A673 (cell line): ENCODE data around the gene SLC26A5. TPM values are rescaled to one million over a fixed set of nuclear protein-coding genes. Genes with fewer than 3 reads are reported as not detected.
"Not testable (repeated sequence)": the region's sequence is repeated elsewhere in the genome, so short reads cannot be mapped to it uniquely, and the experiment has no call there.

ENCODE experiments used
- Bru-seq: library from RNA; stranded (reverse); fragments of 400-500 nt; gene quantifications from one replicate; lab custom pipeline; 2021; lab: Mats Ljungman, UMichigan
- BruChase-seq, 2 experiments: library from RNA; stranded (reverse); fragments of 400-500 nt; gene quantifications; one replicate each; lab custom pipeline; 2021; lab: Mats Ljungman, UMichigan
- BruUV-seq: library from RNA; stranded (reverse); fragments of 400-500 nt; replicated peaks from 2 replicates; lab custom pipeline; 2021; lab: Mats Ljungman, UMichigan
- CTCF ChIA-PET: fragments of 300-600 bp; sonication (Branson Sonifier 250); formaldehyde crosslinking; loops from one replicate; lab custom pipeline; 2022; ENCODE audit warnings: antibody characterized with exemption; lab: Charles Lee
- POLR2A ChIA-PET: fragments of 300-600 bp; sonication (Branson Sonifier 250); formaldehyde crosslinking; loops from one replicate; lab custom pipeline; 2022; ENCODE audit warnings: antibody characterized with exemption; ENCODE audit not compliant: low non-redundant PET; lab: Charles Lee
- DNase-seq: peaks from one replicate; pipeline ENCODE4 v3.0.0-alpha.2; 2015; ENCODE audit warnings: low spot score
- H3K27ac ChIP-seq: fragments of 200-600 bp; sonication (generic); 2 replicates; pipeline ENCODE4 v1.5.1; 2016; ENCODE audit warnings: mixed run types, low read depth, mild to moderate bottlenecking, mixed read lengths, antibody characterized with exemption, low read length; ENCODE audit not compliant: poor library complexity, severe bottlenecking
- H3K27me3 ChIP-seq: fragments of 200-600 bp; sonication (generic); replicated peaks from 2 replicates; pipeline ENCODE4 v1.6.1; 2017; ENCODE audit warnings: mixed run types, low read depth, mild to moderate bottlenecking, mixed read lengths, antibody characterized with exemption, low read length; ENCODE audit not compliant: insufficient read depth, poor library complexity
- H3K36me3 ChIP-seq: fragments of 200-600 bp; sonication (generic); 2 replicates; pipeline ENCODE4 v1.6.1; 2016; ENCODE audit warnings: mixed run types, mild to moderate bottlenecking, mixed read lengths, antibody characterized with exemption, low read length; ENCODE audit not compliant: insufficient read depth, poor library complexity, severe bottlenecking
- H3K4me1 ChIP-seq: fragments of 200-600 bp; sonication (generic); 2 replicates; pipeline ENCODE4 v1.6.1; 2017; ENCODE audit warnings: mixed run types, mild to moderate bottlenecking, mixed read lengths, antibody characterized with exemption, low read length; ENCODE audit not compliant: insufficient read depth, poor library complexity, severe bottlenecking
- H3K4me3 ChIP-seq: fragments of 200-600 bp; sonication (generic); 2 replicates; pipeline ENCODE4 v1.5.1; 2016; ENCODE audit warnings: low read depth, mixed run types, mild to moderate bottlenecking, mixed read lengths, low read length; ENCODE audit not compliant: poor library complexity, severe bottlenecking
- H3K9me3 ChIP-seq: fragments of 200-600 bp; sonication (generic); 2 replicates; pipeline ENCODE4 v1.6.1; 2016; ENCODE audit warnings: mixed run types, low read depth, mild to moderate bottlenecking, mixed read lengths, antibody characterized with exemption, low read length; ENCODE audit not compliant: poor library complexity, severe bottlenecking
- EZH2 ChIP-seq: fragments of 200-600 bp; sonication (generic); IDR thresholded peaks from 2 replicates; pipeline ENCODE4 v1.6.1; 2017; ENCODE audit warnings: borderline replicate concordance, low read depth, mild to moderate bottlenecking, mixed read lengths, antibody characterized with exemption, low read length; ENCODE audit not compliant: poor library complexity, severe bottlenecking
- intact Hi-C: fragments of 100-400 bp; cut with micrococcal nuclease; formaldehyde crosslinking; loops from one replicate; pipeline ENCODE4 v1.10.0; 2022; ENCODE audit not compliant: unreplicated experiment
- long read RNA-seq: library from polyadenylated mRNA; stranded (forward); transcript quantifications from one replicate; pipeline ENCODE4 v2.0.0, GENCODE V29; 2022
- total RNA-seq: library from RNA; stranded (reverse); gene quantifications from 2 replicates; pipeline ENCODE4 v1.2.3, GENCODE V29; 2021
- TF ChIP-seq, protein P1 (sequence below): fragments of 300-800, 200-600 bp; sonication (generic); conservative IDR thresholded peaks from 2 replicates; pipeline ENCODE4 v1.5.1; 2017; ENCODE audit warnings: low read depth, mild to moderate bottlenecking, antibody characterized with exemption, low read length, moderate library complexity, mixed read lengths

Gene SLC26A5
- total RNA-seq (not detected in 2 replicates), Bru-seq, nascent RNA (percentile 2 among the genes with signal in this experiment), BruChase-seq, experiment 1, labeled RNA remaining after a 2-hour chase (percentile 2 among the genes with signal in this experiment), BruChase-seq, experiment 2, labeled RNA remaining after a 6-hour chase (percentile 3 among the genes with signal in this experiment)
- long read RNA-seq, partial matches to known transcripts: 0 of 6 reads
- long read RNA-seq, other reads (novel, unspliced or antisense): 6 of 6 reads

DNA sequence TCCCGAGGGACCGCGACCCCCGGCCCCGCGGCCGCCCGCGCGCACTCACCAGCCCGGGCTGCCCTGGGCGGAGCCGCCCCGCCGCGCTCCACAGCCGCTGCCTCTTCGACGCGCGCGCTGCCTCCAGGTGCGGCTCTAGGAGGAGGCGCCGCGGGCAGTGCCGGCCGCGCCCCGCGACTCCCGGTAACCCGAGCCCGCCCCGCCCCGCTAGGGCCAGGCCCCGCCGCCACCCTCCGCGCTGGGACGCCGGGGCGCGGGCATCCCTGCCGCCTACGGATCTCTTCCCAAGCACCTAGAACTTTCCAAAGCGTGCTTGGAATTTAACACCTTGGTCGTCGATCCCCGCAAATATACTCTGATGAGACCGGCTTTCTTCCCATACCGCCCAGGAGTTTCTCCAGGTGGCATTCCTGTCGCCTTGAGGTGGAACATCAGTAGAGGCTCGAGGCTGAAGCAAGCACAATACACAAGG, at the start of gene SLC26A5:
Gene SLC26A5, minus strand, starts transcription at position 159 of the 472 bp plus-strand sequence. CDS start 24,693 bp downstream, outside the sequence.
- H3K36me3 ChIP-seq: no peaks in the 10 kb centered on the region
- no peaks in the 10 kb centered on the region for H3K4me1 ChIP-seq
- H3K9me3 ChIP-seq: no peaks in the 10 kb centered on the region
- intact Hi-C loops: loop anchor here (5.0 kb wide), 1 partner anchor 716 kb away; no protein-coding TSS in a partner anchor
- H3K27me3 ChIP-seq: peaks cover 72% of the 10 kb centered on the region
- BruUV-seq: no TSS peak
- H3K4me3 ChIP-seq: no peak within 1 kb of the TSS
- no peak for DNase-seq
- ChIA-PET CTCF (interaction anchor here (0.7 kb wide), 1 partner anchor 66 kb away, joined by 3 read pairs; no protein-coding TSS in a partner anchor), POLR2A (no interaction called here)
- no peak within 1 kb of the TSS for H3K27ac ChIP-seq
- TF ChIP-seq EZH2: no peak
- TF ChIP-seq, protein P1, sequence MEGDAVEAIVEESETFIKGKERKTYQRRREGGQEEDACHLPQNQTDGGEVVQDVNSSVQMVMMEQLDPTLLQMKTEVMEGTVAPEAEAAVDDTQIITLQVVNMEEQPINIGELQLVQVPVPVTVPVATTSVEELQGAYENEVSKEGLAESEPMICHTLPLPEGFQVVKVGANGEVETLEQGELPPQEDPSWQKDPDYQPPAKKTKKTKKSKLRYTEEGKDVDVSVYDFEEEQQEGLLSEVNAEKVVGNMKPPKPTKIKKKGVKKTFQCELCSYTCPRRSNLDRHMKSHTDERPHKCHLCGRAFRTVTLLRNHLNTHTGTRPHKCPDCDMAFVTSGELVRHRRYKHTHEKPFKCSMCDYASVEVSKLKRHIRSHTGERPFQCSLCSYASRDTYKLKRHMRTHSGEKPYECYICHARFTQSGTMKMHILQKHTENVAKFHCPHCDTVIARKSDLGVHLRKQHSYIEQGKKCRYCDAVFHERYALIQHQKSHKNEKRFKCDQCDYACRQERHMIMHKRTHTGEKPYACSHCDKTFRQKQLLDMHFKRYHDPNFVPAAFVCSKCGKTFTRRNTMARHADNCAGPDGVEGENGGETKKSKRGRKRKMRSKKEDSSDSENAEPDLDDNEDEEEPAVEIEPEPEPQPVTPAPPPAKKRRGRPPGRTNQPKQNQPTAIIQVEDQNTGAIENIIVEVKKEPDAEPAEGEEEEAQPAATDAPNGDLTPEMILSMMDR: no peak

GRCh38 chr7:103487419-103487818, 41.4 kb upstream of the SLC26A5 start:
- POLR2A ChIA-PET: no interaction called here
- CTCF ChIA-PET: no interaction called here

DNA sequence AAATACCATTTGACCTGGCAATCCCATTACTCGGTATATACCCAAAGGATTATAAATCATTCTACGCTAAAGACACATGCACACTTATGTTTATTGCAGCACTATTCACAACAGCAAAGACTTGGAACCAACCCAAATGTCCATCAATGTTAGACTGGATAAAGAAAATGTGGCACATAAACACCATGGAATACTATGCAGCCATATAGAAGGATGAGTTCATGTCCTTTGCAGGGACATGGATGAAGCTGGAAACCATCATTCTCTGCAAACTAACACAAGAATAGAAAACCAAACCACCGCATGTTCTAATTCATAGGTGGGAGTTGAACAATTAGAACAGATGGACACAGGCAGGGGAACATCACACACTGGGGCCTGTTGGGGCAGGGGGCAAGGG, 40.9 kb upstream of the SLC26A5 start:
- H3K9me3 ChIP-seq, DNase-seq, H3K4me3 ChIP-seq, H3K4me1 ChIP-seq, CTCF ChIA-PET, BruUV-seq, H3K36me3 ChIP-seq, POLR2A ChIA-PET, H3K27ac ChIP-seq, intact Hi-C loops: not testable (repeated sequence)
- H3K27me3 ChIP-seq: peaks cover 47% of the 10 kb centered on the region

More at GRCh38 chr7:103487419-103487818, 41.4 kb upstream of the SLC26A5 start:
- Histone ChIP-seq H3K4me1 (no peaks in the 10 kb centered on the region), H3K9me3 (no peaks in the 10 kb centered on the region), H3K4me3 (no peak overlapping the region), H3K27ac (no peak overlapping the region), H3K36me3 (no peaks in the 10 kb centered on the region), H3K27me3 (peaks cover 47% of the 10 kb centered on the region)
- BruUV-seq: no TSS peak
- DNase-seq: no peak
- intact Hi-C loops: no loop called here
- TF ChIP-seq, protein P1: no peak
- TF ChIP-seq EZH2: no peak
